H1 (cell line): ENCODE measurements around the gene TMEM97. TPM values are rescaled to one million over a fixed set of nuclear protein-coding genes. Genes with fewer than 3 reads are reported as not detected.
A peak's percentile ranks its signal among the peaks of the same experiment; 100 is the strongest.

ENCODE experiments used
- CTCF ChIA-PET: fragments of 300-600 bp; sonication (Branson Sonifier 250); formaldehyde crosslinking; loops from one replicate; lab custom pipeline; 2021; ENCODE audit not compliant: partially characterized antibody; lab: Charles Lee
- POLR2A ChIA-PET: fragments of 300-600 bp; sonication (Branson Sonifier 250); formaldehyde crosslinking; loops from one replicate; lab custom pipeline; 2021; ENCODE audit warnings: inconsistent platforms; ENCODE audit not compliant: partially characterized antibody; lab: Charles Lee
- DNase-seq, 2 experiments: peaks; one replicate each; pipeline versions ENCODE4 v3.0.0 to v3.0.0-alpha.2; 2010 to 2022; ENCODE audit warnings: low spot score in 2 of 2, low read depth in 1 of 2, mixed read lengths in 1 of 2
- FAIRE-seq: peaks from 2 replicates; lab custom pipeline; 2011; peaks lifted over from hg19 to GRCh38; lab: Jason Lieb, UNC
- H2AFZ ChIP-seq: 2 replicates; pipeline ENCODE4 v1.8.1; 2012; ENCODE audit warnings: low read length, inconsistent platforms
- H2AK5ac ChIP-seq: 2 replicates; pipeline ENCODE4 v1.6.1; 2013; ENCODE audit warnings: low read depth, low read length
- H2BK120ac ChIP-seq: replicated peaks from 2 replicates; pipeline ENCODE3; 2013; ENCODE audit warnings: low read depth, low read length, inconsistent platforms
- H2BK12ac ChIP-seq: 2 replicates; pipeline ENCODE4 v1.6.1; 2013; ENCODE audit warnings: low read depth, low read length
- H2BK15ac ChIP-seq: 2 replicates; pipeline ENCODE4 v1.6.1; 2013; ENCODE audit warnings: low read length
- H2BK20ac ChIP-seq: 2 replicates; pipeline ENCODE4 v1.6.1; 2013; ENCODE audit warnings: low read length
- H2BK5ac ChIP-seq: 2 replicates; pipeline ENCODE4 v1.6.1; 2013; ENCODE audit warnings: low read depth, low read length
- H3K14ac ChIP-seq: 2 replicates; pipeline ENCODE4 v1.6.1; 2013; ENCODE audit warnings: inconsistent platforms; ENCODE audit not compliant: insufficient read length
- H3K18ac ChIP-seq: 2 replicates; pipeline ENCODE4 v1.6.1; 2013; ENCODE audit warnings: low read length; ENCODE audit errors: extremely low read depth
- H3K23ac ChIP-seq: 2 replicates; pipeline ENCODE4 v1.6.1; 2013; ENCODE audit warnings: inconsistent platforms; ENCODE audit not compliant: insufficient read length
- H3K23me2 ChIP-seq: 2 replicates; pipeline ENCODE4 v1.6.1; 2013; ENCODE audit warnings: low read depth, low read length
- H3K27ac ChIP-seq: 2 replicates; pipeline ENCODE4 v1.6.1; 2011; ENCODE audit warnings: low read depth, low read length, inconsistent platforms
- H3K27me3 ChIP-seq, 4 experiments: replicated peaks in 1 of 4; 1 replicate in 1 of 4; 2 replicates in 3 of 4; pipeline versions ENCODE4 v1.6.1 to v1.8.1; 2011 to 2013; ENCODE audit warnings: low read length in 3 of 4, mild to moderate bottlenecking in 3 of 4, inconsistent platforms in 2 of 4, mixed read lengths in 2 of 4, moderate library complexity in 1 of 4; ENCODE audit not compliant: control insufficient read depth in 3 of 4, insufficient read depth in 3 of 4; ENCODE audit errors: extremely low read depth in 1 of 4
- H3K36me3 ChIP-seq, 4 experiments: 2 replicates each; pipeline versions ENCODE4 v1.6.1 to v1.8.1; 2011 to 2013; ENCODE audit warnings: mild to moderate bottlenecking in 4 of 4, low read length in 3 of 4, moderate library complexity in 2 of 4, control low read depth in 1 of 4, inconsistent platforms in 1 of 4; ENCODE audit not compliant: insufficient read depth in 4 of 4, control insufficient read depth in 2 of 4
- H3K4ac ChIP-seq: replicated peaks from 2 replicates; pipeline ENCODE3; 2013; ENCODE audit warnings: low read length, low read depth, mixed read lengths, inconsistent platforms; ENCODE audit not compliant: insufficient read length
- H3K4me1 ChIP-seq, 4 experiments: replicated peaks in 1 of 4; 1 replicate in 1 of 4; 2 replicates in 3 of 4; pipeline versions ENCODE4 v1.6.1 to v1.8.1; 2011 to 2013; ENCODE audit warnings: low read length in 3 of 4, inconsistent platforms in 2 of 4, mixed read lengths in 1 of 4; ENCODE audit not compliant: insufficient read depth in 4 of 4, control insufficient read depth in 3 of 4
- H3K4me2 ChIP-seq, 2 experiments: 2 replicates each; pipeline versions ENCODE4 v1.6.1 to v1.8.1; 2011 to 2013; ENCODE audit warnings: low read depth in 2 of 2, low read length in 2 of 2, control low read depth in 1 of 2, inconsistent platforms in 1 of 2, mild to moderate bottlenecking in 1 of 2; ENCODE audit not compliant: insufficient read depth in 1 of 2
- H3K4me3 ChIP-seq, 4 experiments: fragments of 200-600, 300-600 bp in 1 of 4; sonication (generic), shearing (Covaris generic), sonication (Bioruptor Twin) in 1 of 4; 2 replicates each; pipeline versions ENCODE4 v1.5.1 to v1.8.1; 2011 to 2016; ENCODE audit warnings: low read length in 4 of 4, low read depth in 3 of 4, control low read depth in 2 of 4, inconsistent platforms in 2 of 4, mild to moderate bottlenecking in 2 of 4, mixed read lengths in 1 of 4, moderate library complexity in 1 of 4; ENCODE audit not compliant: insufficient read depth in 2 of 4; ENCODE audit errors: extremely low read depth in 1 of 4
- H3K56ac ChIP-seq: replicated peaks from 2 replicates; pipeline ENCODE3; 2013; ENCODE audit warnings: low read depth, mild to moderate bottlenecking, mixed read lengths, low read length, inconsistent platforms; ENCODE audit not compliant: insufficient read length
- H3K79me1 ChIP-seq: 2 replicates; pipeline ENCODE4 v1.6.1; 2013; ENCODE audit warnings: low read depth, low read length, control low read depth
- H3K79me2 ChIP-seq, 2 experiments: 2 replicates each; pipeline versions ENCODE4 v1.6.1 to v1.8.1; 2012 to 2013; ENCODE audit warnings: low read length in 2 of 2, mild to moderate bottlenecking in 2 of 2, inconsistent platforms in 1 of 2; ENCODE audit not compliant: insufficient read depth in 2 of 2, control insufficient read depth in 1 of 2
- H3K9ac ChIP-seq, 4 experiments: replicated peaks in 1 of 4; 1 replicate in 1 of 4; 2 replicates in 3 of 4; pipeline versions ENCODE4 v1.6.1 to v1.8.1; 2011 to 2013; ENCODE audit warnings: low read depth in 3 of 4, low read length in 3 of 4, control low read depth in 2 of 4, mild to moderate bottlenecking in 2 of 4, moderate library complexity in 2 of 4, inconsistent platforms in 1 of 4; ENCODE audit errors: extremely low read depth in 1 of 4
- H3K9me3 ChIP-seq, 2 experiments: 2 replicates each; pipeline versions ENCODE4 v1.6.1 to v1.8.1; 2012 to 2013; ENCODE audit warnings: mild to moderate bottlenecking in 2 of 2, moderate library complexity in 2 of 2, control low read depth in 1 of 2, inconsistent platforms in 1 of 2, low read depth in 1 of 2, low read length in 1 of 2, mixed read lengths in 1 of 2; ENCODE audit not compliant: insufficient read depth in 2 of 2
- H4K20me1 ChIP-seq, 2 experiments: replicated peaks in 1 of 2; 2 replicates each; pipeline versions ENCODE3 to v1.8.1; 2011 to 2013; ENCODE audit warnings: inconsistent platforms in 2 of 2, low read length in 2 of 2, mild to moderate bottlenecking in 1 of 2; ENCODE audit not compliant: insufficient read depth in 2 of 2, control insufficient read depth in 1 of 2
- H4K5ac ChIP-seq: 2 replicates; pipeline ENCODE4 v1.6.1; 2013; ENCODE audit warnings: low read length, low read depth, mixed read lengths, inconsistent platforms; ENCODE audit not compliant: insufficient read length
- H4K8ac ChIP-seq: 2 replicates; pipeline ENCODE4 v1.8.0; 2013; ENCODE audit warnings: mild to moderate bottlenecking, moderate library complexity, low read length, inconsistent platforms; ENCODE audit not compliant: insufficient read depth; ENCODE audit errors: extremely low read depth
- H4K91ac ChIP-seq: replicated peaks from 2 replicates; pipeline ENCODE3; 2013; ENCODE audit warnings: low read length, mixed read lengths, inconsistent platforms; ENCODE audit not compliant: insufficient read length
- KDM1A ChIP-seq: fragments of 200-600, 300-600 bp; sonication (generic); IDR thresholded peaks from 2 replicates; pipeline ENCODE4 v1.7.1; 2016; ENCODE audit warnings: mild to moderate bottlenecking, low read length, borderline replicate concordance
- KDM4A ChIP-seq: IDR thresholded peaks from one replicate; pipeline ENCODE4 v1.7.1; 2012; ENCODE audit warnings: low read depth, mild to moderate bottlenecking, moderate library complexity, low read length, inconsistent platforms; ENCODE audit not compliant: severe bottlenecking
- MAX ChIP-seq: IDR thresholded peaks from 2 replicates; pipeline ENCODE4 v1.6.1; 2012; ENCODE audit warnings: inconsistent platforms
- RNF2 ChIP-seq: fragments of 200-900, 300-1000 bp; sonication (generic); IDR thresholded peaks from 2 replicates; pipeline ENCODE4 v1.7.1; 2016; ENCODE audit warnings: borderline replicate concordance, low read depth, mild to moderate bottlenecking, antibody characterized with exemption, low read length; ENCODE audit not compliant: poor library complexity, severe bottlenecking; ENCODE audit errors: missing control alignments
- SP2 ChIP-seq: IDR thresholded peaks from 2 replicates; pipeline ENCODE4 v1.6.1; 2012; ENCODE audit warnings: mild to moderate bottlenecking, low read length, inconsistent platforms
- WGBS, 2 experiments: shearing (Covaris generic) in 1 of 2; methylation state at CpG; one replicate each; pipeline versions ENCODE4 v1.1.6 to v1.1.7; 2013 to 2015; ENCODE audit warnings: low lambda C conversion rate in 2 of 2, mixed read lengths in 2 of 2, inconsistent platforms in 1 of 2, low coverage in 1 of 2, missing lambda C conversion rate in 1 of 2; ENCODE audit not compliant: insufficient replicate concordance in 2 of 2, insufficient coverage in 1 of 2, insufficient read length in 1 of 2; ENCODE audit errors: extremely low coverage in 1 of 2, missing lambda C conversion rate in 1 of 2; 5-methylcytosine and 5-hydroxymethylcytosine counted together
- polyA plus RNA-seq, 7 experiments: library from polyadenylated mRNA; depleted of rRNA in 3 of 7; stranded (reverse) in 5 of 7; unstranded in 2 of 7; fragments of >200 nt in 5 of 7; fragments of 200-250 nt in 2 of 7; gene quantifications; 1 replicate in 5 of 7; 2 replicates in 1 of 7; 4 replicates in 1 of 7; pipeline versions ENCODE4 v1.2.1 to v1.2.3, GENCODE V29; 2011 to 2013; ENCODE audit warnings: missing spikeins in 2 of 7, mixed read lengths in 2 of 7
- total RNA-seq: library from RNA; stranded (reverse); fragmentation: NEBNext Ultra II Directional; extraction: Animal tissue kit (Norgen Biotek cat#: 25700); gene quantifications from 2 replicates; pipeline ENCODE4 v1.2.1, GENCODE V29; 2021
- TF ChIP-seq, protein P1 (sequence below): IDR thresholded peaks from 2 replicates; pipeline ENCODE4 v1.6.1; 2012; ENCODE audit warnings: inconsistent platforms

Gene TMEM97
- total and polyA plus RNA-seq, 2 of the 8 experiments (the other 6 are each of a cell fraction or from before 2014, with no cell fraction given) = 126 to 130 TPM

DNA sequence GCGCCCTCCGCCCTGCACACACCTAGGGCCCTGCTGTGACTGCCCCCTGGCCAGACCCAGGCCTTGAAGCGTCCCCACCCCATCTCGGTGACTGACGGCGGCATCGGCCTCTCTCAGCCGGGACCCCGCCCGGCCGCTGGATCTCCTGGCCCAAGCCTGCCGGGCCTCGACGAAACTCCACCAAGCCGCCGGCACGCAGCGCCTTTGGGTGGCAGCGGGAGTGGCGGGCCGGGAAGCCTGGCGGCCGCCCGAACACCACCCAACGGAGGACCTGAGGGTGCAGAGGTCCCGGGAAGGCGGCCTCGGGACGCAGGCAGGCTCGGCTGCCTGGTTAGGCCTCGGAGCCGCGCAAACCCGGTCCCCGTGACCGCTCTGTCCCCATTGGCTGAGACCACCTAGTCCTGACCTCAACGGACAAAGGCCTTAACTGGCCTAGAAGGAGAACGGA is 12.0 kb upstream of the TMEM97 start:
- no peak overlapping the region for H4K5ac ChIP-seq
- H3K4me1 ChIP-seq = no peaks in the 10 kb centered on the region
- H3K9me3 ChIP-seq = no peaks in the 10 kb centered on the region
- ChIA-PET CTCF (no interaction called here), POLR2A (interaction anchor here (1.6 kb wide), 1 partner anchor 10 kb away, joined by 3 read pairs; no protein-coding TSS in a partner anchor)
- H2AK5ac ChIP-seq = no peak overlapping the region
- no peak overlapping the region; a peak in 1 of 7 replicates for H3K9ac ChIP-seq
- 50% methylated on average over 36 of the region's 38 CpGs; no CpG with 5 or more reads in 1 of the 2 experiments for WGBS, 2 experiments
- H2BK120ac ChIP-seq = no peak overlapping the region
- H3K4ac ChIP-seq = no peak overlapping the region
- no peak overlapping the region for H3K27ac ChIP-seq
- H3K36me3 ChIP-seq = no peaks in the 10 kb centered on the region
- H4K91ac ChIP-seq = no peak overlapping the region
- peak overlapping the region; percentile 81; the same call in 1 of the 2 replicates for H4K8ac ChIP-seq
- peak overlapping the region; percentile 60 for H3K18ac ChIP-seq
- no peaks in the 10 kb centered on the region for H3K79me2 ChIP-seq
- no peak for FAIRE-seq
- peak overlapping the region; percentile 84 for H2AFZ ChIP-seq
- no peaks in the 10 kb centered on the region for H3K23me2 ChIP-seq
- H3K27me3 ChIP-seq = no peaks in the 10 kb centered on the region; a peak in 2 of 7 replicates
- H3K56ac ChIP-seq = no peak overlapping the region
- H2BK20ac ChIP-seq = no peak overlapping the region
- H3K4me3 ChIP-seq = peak overlapping the region in 1 of 4 experiments; percentile 48; a peak in 2 of 8 replicates
- no peak overlapping the region for H2BK15ac ChIP-seq
- H2BK5ac ChIP-seq = peak overlapping the region; percentile 30; the same call in 1 of the 2 replicates
- no peaks in the 10 kb centered on the region for H3K79me1 ChIP-seq
- H3K23ac ChIP-seq = no peak overlapping the region
- no peak overlapping the region for H3K14ac ChIP-seq
- H3K4me2 ChIP-seq = peak overlapping the region; percentile 17 to 43; a peak in 3 of 4 replicates
- TF ChIP-seq SP2 (no peak), KDM4A (peak; percentile 50), MAX (peak; percentile 87), RNF2 (peak; percentile 46), KDM1A (no peak)
- TF ChIP-seq, protein P1, sequence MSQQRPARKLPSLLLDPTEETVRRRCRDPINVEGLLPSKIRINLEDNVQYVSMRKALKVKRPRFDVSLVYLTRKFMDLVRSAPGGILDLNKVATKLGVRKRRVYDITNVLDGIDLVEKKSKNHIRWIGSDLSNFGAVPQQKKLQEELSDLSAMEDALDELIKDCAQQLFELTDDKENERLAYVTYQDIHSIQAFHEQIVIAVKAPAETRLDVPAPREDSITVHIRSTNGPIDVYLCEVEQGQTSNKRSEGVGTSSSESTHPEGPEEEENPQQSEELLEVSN = peak; percentile 92
- no peak overlapping the region for H2BK12ac ChIP-seq
- peak; percentile 19 to 66 for DNase-seq
- H4K20me1 ChIP-seq = no peaks in the 10 kb centered on the region
